Activated CD8-positive, alpha-beta memory T cell treated with anti-CD3 and anti-CD28 coated beads, Interleukin-2, amount 50 U/mL, for 4 hours (primary cell): ENCODE data around the gene INSYN1.
A peak's percentile ranks its signal among the peaks of the same experiment; 100 is the strongest.
"Not testable (repeated sequence)": the region's sequence is repeated elsewhere in the genome, so short reads cannot be mapped to it uniquely, and the experiment has no call there.

Source experiments
- DNase-seq: peaks from one replicate; pipeline ENCODE4 v3.0.0-alpha.2; 2020

Gene INSYN1

DNA sequence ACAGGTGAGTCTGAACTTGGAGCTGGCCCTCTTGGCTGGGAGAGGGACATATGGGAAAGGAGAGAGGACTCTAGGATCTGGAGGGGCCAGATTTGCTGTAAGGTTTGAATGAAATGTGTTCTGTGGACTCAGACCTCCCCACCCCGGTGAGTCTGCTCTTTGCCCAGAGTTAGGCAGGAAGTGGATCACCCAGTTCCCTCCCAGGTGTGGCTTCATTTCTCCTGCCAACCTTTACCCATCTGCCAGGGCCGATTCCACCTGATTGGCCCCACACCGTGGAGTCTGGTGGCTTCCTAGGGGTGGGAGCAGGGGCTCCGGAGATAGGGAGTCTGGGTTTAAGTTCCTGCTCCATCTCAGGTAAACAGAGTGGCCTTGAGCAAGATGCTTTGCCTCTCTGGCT lies 43.5 kb downstream of the INSYN1 start:
- DNase-seq, result no peak

- DNase-seq, result no peak
Observed at GRCh38 chr15:73709241-73709640, 43.9 kb downstream of the INSYN1 start.

- DNase-seq, result no peak
Observed at GRCh38 chr15:73708691-73709090, 44.5 kb downstream of the INSYN1 start.

DNA sequence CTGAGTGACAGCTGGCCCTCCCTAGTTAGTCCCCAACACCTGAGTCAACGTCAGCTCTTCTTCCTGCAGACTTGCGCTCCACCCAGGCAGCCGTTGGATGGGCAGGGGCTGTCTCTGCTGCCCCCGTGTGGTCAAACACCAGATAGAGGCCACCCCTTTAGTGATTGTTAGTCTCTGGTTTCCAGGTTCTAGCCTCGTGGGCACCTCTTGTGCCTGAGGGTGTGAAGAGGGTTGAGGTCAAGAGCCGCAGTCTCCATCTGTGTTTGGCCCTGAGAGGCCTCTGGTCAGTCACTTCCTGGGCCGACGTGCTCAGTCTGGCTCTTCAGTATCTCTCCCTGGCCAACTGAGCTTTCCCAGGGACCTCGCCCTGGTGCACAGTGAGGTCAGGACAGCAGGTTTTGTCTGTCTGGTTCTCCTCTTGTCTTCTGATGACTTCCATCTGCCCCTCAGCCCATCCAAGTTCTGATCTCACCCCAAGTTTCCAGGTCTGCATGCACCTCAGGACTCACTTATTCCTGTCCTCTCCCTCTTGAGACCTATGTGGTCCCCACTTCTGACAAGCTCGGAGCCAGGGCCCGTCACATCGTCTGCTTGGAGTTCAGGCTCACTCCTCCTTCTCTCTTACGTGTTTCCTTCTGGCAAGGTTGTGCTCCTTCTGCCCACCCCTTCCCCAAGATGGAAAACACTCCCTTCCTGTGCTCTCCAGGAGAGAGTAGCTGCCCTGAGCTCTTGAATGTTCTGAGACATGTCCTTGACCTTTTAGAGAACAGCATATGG lies 48.1 kb downstream of the INSYN1 start:
- DNase-seq, result peak; percentile 62

GRCh38 chr15:73704142-73704868 lies 48.8 kb downstream of the INSYN1 start:
- not testable (repeated sequence) for DNase-seq

DNA sequence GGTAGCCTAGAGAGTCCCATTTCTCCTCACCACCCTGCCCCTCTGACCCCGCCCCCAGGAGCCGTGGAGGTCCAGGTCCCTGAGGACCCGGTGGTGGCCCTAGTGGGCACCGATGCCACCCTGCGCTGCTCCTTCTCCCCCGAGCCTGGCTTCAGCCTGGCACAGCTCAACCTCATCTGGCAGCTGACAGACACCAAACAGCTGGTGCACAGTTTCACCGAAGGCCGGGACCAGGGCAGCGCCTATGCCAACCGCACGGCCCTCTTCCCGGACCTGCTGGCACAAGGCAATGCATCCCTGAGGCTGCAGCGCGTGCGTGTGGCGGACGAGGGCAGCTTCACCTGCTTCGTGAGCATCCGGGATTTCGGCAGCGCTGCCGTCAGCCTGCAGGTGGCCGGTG lies 49.5 kb downstream of the INSYN1 start:
- DNase-seq, result not testable (repeated sequence)

DNA sequence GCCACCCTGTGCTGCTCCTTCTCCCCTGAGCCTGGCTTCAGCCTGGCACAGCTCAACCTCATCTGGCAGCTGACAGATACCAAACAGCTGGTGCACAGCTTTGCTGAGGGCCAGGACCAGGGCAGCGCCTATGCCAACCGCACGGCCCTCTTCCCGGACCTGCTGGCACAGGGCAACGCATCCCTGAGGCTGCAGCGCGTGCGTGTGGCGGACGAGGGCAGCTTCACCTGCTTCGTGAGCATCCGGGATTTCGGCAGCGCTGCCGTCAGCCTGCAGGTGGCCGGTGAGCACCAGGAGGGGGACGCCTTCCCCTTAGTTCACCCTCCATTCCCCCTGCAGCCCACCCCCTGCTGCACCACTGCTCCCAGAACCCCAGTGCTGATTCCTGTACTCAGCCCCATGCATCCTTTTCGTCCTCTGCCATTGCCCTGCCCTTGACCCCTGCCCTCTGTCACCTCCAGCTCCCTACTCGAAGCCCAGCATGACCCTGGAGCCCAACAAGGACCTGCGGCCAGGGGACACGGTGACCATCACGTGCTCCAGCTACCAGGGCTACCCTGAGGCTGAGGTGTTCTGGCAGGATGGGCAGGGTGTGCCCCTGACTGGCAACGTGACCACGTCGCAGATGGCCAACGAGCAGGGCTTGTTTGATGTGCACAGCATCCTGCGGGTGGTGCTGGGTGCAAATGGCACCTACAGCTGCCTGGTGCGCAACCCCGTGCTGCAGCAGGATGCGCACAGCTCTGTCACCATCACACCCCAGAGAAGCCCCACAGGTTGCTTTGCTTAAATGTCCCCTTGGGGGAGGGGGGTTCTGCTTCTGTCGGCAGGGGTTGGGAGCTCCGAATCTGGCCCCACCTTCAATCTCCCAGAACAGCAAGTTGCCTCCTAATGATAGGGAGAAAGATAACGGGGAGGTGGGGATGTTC lies 50.6 kb downstream of the INSYN1 start:
- DNase-seq, result not testable (repeated sequence)

- peak; percentile 71 for DNase-seq
Observed at GRCh38 chr15:73700041-73700842, 52.9 kb downstream of the INSYN1 start.

DNA sequence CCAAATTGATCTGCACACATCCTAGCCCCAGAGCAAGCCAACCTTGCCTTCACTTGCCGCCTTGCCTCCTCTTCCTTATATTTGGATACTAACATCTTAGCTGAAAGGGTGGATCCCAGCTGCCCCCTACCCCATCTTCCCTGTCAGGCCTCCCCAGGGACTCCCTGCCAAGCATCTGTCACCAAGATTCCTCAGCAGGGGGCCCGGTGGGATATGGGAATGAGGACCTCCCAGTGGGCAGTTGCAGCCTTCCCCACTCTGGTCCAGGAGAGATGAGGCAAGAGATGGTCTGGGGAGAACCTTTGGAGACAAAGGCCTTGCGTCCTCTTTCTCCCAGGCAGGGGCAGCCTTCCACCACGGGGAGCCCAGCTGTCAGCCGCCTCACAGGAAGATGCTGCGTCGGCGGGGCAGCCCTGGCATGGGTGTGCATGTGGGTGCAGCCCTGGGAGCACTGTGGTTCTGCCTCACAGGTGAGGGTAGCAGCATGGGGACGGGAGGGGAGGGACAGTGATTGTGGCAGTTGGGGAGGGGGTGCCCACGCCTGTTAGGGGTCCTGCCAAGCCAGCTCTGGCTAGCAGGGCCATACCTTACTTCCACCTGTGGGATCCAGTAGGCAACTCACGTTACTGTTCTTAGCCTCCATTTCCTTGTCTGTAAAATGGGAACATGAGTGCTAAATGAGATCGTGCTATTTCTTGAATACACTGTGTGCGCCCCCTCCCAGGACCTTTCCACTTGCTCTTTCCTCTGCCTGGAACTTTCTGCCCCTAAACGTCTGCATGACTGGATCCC lies 53.7 kb downstream of the INSYN1 start:
- DNase-seq, result no peak

GRCh38 chr15:73697033-73697467 lies 56.1 kb downstream of the INSYN1 start:
- DNase-seq, result peak; percentile 64

GRCh38 chr15:73696641-73697001 lies 56.5 kb downstream of the INSYN1 start:
- no peak for DNase-seq

GRCh38 chr15:73695773-73696640 lies 57.1 kb downstream of the INSYN1 start:
- DNase-seq, result no peak

DNA sequence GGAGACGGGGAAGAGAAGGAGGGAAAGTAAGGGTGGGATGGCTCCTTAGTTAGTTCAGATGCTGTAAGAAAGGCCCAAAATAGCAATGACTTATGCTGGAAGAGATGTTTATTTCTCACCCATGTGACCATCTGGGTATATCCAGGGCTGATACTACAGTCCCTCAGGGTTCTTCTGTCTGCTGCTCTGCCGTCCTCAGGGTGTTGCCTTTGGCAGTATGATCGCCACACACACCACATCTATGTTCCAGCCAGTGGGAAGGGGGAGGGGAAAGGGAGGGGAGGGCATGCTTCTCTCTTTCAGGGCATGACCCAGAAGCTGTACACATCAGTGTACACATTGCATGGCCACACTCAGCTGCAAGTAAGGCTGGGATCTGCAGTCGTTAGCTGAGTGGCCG lies 58.7 kb downstream of the INSYN1 start:
- no peak for DNase-seq

GRCh38 chr15:73691396-73691795 lies 61.8 kb downstream of the INSYN1 start:
- DNase-seq, result no peak

GRCh38 chr15:73688455-73688854 lies 64.7 kb downstream of the INSYN1 start:
- no peak for DNase-seq

DNA sequence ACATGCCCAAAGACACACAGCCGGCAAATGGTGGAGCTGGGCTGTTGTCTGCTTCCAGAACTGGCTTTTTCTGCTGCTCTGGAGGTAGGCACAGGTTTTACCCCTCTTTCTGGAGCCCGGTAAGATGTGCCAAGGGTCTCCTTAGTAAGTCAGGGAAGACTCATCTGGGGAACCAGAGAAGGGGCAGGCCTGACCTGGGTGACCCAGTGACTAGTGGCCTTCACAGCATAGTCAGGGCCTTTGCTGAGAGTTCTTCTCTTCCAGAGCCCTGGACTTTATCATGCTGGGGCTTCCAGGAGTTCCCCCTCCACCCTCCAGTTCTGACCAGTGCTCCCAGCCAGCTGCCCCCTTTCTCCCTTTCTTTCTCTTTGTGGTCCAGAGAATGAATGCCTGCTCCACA lies 65.8 kb downstream of the INSYN1 start:
- no peak for DNase-seq

DNA sequence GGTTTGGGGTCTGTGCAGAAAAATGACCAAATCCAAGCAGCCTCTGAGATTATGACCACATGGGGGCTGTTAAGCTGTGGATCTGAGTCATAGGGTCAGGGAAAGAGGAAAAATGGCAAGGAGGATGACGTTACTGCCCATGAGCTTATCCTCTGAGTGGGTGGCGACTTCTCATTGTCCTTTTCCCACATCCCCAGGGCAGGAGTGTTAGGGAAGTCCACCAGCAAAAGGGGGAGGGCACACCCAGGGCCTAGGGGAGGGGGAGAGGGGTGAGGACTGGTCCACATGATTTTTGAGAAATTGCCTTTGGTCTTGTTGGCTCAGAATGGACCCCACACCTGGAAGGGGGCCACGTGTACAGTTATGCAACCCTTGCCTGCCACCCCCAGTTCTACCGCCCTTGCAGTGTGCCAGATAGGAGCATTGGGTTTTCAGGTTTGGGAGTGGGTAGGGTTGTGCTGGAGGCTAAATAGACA lies 66.3 kb downstream of the INSYN1 start:
- no peak for DNase-seq

- no peak for DNase-seq
Observed at GRCh38 chr15:73685981-73686380, 67.2 kb downstream of the INSYN1 start.
